Measurements from ENCODE around the gene GAPT.

The GAPT gene

DNA sequence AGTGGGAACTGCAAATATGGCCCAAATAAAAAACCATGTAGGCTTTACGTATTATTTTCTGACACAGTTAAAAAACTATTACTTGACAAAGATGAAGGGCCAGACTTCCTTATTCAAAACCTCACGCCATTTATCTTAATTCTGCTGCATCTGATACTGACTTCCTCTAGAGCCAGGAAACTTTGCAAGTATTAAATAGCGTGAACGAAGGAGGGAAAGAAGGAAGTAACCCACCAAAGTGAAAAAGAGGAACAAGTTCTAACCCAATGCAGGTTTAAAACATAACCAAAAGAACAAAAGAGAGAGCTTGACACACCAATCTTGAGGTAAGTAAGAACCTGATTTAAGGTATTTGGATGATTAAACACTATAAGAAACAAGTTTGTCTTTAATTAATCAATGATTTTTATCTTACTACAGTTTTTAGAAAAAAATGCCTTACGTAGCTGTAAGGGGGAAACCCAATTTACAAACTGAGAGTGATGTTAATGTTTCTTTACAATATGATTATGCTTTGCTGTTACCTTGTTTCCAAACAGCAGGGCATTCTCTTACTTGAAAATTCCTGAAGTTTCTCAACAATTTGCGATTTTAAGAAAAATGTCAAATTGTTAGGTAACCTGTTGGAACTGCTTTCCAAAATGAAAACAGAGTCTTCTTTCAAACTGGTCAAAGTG lies at the start of gene GAPT:
TSS of gene GAPT (plus strand) at position 220 of the 677 bp plus-strand sequence. CDS start 3,102 bp downstream, outside the sequence.
- no peak for DNase-seq (ENCODE audit: low read depth in 2 of 2)

DNA sequence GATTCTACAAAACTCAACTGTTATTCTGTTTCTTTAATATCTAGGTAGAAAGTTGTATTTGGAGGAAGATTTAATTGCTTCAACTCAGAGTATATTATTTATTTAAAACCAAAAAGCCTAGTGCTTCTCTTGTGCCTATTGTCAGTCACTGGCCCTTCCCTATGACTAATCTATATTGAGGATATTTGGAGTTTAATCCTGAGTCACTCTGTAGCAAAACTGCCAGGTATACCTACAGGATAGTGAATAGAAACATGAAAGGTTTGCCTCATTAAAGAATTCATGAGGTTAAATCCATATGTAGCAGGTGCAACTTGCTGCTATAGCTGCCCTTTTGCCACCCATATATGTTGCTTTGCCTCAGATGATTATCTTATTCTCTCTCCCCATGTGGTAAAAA lies 46.4 kb upstream of the GAPT start:
- DNase-seq (ENCODE audit: low read depth in 2 of 2): no peak

DNA sequence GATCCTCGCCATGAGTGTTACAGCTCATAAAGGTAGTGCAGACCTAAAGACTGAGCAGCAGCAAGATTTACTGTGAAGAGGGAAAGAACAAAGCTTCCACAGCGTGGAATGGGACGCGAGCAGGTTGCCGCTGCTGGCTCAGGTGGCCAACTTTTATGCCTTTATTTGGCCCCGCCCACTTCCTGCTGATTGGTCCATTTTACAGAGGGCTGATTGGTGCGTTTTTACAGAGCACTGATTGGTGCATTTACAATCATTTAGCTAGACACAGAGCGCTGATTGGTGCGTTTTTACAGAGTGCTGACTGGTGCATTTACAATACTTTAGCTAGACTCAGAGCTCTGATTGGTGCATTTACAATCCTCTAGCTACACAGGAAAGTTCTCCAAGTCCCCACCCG lies 45.2 kb upstream of the GAPT start:
- DNase-seq (ENCODE audit: low read depth in 2 of 2): no peak

DNA sequence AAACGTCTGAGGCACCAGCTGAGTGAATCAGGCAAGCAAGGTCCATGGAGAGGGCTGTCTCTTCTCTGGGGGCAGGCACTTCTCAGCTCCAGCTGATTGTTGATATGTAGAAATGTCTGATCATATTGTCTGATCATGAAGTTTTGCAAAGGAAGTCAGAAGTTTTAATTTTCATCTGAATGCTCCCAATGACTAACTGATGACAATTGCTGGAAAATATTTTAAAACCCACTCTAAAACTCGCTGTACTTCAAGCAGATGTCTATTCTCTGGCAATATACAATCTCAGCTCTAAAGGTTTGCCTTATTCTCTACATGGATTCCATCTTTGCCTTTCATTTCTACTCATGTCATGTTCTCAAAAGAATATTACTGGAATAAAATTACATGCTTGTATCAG lies 44.0 kb upstream of the GAPT start:
- no peak for DNase-seq (ENCODE audit: low read depth in 2 of 2)

DNA sequence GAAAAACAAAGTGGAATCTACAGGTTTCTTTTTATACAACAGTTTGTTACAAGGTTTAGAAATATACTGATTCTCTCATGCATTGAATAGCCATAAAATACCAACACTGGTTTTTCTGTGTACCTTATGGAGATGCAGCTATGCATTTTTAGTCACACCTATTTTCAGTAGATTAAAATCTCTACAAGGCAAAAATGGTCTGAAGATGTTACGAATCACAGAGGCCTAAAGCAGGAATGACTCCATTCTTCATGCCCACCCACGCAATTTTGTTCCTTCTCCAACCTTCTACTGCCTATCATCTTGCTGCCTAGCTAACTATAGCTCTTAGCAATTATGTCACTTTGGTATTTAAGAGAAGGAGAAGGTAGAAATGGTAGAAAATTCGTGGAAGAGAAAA lies 41.2 kb upstream of the GAPT start:
- no peak for DNase-seq (ENCODE audit: low read depth in 2 of 2)

DNA sequence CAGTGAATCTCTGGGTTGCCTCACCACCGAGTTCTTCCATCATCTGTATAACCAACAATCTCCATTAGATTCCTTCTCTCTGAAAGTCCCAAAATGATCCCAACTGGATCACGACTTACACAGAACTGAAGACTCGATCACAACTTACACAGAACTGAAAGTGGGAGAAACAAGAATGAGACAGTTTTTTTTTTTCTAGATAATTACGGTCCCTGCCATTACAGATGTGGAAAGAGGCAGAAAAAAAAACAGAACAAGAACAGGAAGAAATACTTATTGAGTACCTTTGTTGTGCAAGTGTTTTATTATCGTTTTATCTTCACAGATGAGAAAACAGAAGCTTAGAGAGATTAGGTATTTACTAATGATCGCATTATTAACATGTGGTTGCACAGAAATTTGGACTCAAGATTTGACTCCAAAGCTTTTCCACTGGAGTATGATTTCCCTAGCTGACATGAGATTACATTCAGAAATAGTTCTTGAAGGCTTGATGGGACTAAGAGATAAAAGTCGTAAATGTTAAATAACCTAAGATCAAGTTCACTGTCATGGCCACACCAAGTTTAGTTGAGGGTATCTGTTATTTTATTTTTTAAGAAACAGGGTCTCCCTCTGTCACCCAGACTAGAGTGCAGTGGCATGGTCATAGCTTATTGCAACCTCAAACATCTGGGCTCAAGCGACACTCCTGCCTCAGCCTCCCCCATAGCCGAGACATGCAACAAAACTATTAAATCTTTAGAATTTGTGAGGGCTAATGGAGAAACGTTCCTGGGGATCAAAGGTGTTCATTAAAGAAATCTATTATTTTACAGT lies 40.2 kb upstream of the GAPT start:
- DNase-seq (ENCODE audit: low read depth in 2 of 2): no peak

DNA sequence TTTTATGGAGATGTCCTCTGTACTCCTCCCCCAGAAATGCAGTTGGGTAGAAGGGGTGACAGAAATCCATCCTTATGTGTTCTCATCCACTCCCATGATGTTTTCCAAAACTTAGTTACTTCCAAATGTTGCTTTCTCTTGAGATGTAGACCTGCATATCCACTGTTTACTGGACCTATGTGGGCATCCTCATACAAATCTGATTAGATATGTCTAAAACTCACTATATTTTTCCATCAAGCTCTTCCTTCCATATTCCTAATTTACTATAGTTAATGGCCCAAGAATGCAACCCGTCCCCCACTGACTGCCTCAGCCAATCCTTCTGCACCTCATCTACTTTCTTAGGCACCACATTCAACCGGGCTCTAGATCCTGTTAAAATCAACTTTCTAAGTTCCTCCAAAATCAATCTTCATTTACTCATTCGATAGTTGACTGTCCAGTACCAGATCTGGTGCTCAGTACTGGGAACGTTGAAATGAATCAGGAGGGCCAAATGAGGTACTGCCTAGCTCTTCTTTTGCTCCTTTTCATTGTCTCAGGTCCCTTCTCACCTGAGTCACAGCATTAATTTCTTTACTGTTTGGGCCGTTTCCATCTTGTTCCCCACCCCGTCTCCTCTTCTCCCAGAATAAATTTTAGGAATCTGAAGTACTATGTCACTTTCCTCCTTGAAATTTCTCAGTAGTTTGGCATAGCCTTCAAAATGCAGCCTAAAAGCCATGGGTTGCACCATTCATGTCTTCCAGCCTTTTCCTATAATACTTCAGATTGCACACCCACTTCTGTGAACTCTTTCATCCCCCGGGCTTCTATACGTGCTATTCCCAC lies 39.3 kb upstream of the GAPT start:
- no peak for DNase-seq (ENCODE audit: low read depth in 2 of 2)

DNA sequence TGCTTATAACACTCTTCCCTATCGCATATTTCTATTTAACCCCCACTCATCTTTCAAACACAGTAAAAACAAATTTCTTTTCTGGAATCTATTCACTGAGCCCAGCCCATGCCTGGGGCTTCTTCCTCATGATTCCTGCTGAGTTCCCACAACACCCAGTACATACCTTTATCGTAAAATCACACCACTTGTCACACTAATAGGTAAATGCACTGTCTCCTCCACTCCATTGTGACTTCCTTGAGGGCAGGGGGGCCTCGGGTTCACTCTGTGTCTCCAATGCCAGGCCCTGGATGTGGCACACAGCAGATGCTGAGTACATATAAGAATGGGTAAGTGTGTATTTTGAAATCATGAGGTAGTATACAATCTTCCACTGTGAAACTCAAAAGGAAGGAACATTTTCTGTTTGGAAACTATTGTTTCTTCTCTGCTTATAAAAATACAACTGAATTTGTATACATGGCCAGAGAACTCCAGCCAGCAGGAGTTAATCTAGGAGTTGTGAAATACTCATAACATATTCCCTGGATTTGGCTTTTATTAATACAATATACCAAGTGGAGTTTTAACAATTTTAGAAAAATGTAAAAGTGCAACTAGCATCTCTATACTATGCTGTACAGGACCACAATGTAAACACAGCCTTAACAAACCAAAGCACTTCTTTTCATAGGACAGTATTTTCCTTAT lies 38.5 kb upstream of the GAPT start:
- no peak for DNase-seq (ENCODE audit: low read depth in 2 of 2)

DNA sequence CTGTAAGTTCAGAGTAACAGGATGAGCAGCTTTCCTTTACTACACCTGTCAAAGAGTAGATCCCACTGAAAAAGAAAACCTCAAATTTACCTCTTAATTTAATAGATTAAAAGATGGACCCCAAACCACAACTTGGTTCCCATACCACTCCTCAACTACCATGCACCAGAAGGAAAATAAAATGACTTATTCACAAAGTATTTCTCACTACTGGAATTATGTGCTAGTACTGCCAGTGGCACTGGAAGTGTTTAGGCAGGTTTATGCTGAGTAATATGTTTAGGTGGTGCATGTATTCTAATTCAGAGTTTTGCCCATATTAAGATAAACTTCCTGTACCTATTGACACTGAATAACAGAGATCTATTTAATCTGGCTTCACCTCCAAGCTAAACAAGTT lies 37.9 kb upstream of the GAPT start:
- no peak for DNase-seq (ENCODE audit: low read depth in 2 of 2)

DNA sequence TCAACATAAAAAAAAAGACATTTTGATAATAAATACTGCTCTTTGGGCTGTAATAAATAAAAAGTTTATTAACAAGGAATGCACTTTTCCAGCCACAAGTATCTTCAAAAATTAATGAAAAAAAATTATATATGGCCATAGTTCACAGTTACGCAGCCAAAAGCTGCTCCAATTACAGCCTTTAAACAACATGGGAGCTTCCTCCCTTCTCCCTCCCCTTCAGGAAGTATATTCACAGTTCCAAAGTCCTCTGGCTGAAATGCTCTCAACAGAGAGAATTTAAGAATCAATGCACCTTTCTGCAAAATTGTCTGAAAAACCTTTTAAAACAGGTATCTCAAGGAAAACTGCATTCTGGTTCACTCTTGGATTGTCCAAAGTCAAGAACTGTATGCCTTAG lies 37.2 kb upstream of the GAPT start:
- DNase-seq (ENCODE audit: low read depth in 2 of 2): no peak

DNA sequence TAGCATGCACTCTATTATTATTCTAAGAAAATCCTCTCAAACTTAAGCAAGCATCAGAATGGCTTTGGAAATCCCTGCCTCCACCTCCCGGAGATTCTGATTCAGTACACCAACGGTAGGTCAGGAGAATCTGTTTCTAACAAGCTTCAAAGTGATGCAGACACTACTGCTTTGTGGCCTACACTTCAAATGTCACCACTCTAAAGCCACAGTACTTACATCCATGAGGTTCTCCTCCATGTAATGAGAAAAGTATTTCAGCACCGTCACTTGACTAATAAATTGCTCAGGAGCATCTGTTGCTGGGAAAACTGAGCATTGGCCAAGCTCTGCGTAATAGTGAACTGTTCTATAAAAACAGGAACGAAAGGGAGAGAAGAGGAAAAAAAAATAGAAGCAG lies 36.2 kb upstream of the GAPT start:
- DNase-seq (ENCODE audit: low read depth in 2 of 2): no peak

DNA sequence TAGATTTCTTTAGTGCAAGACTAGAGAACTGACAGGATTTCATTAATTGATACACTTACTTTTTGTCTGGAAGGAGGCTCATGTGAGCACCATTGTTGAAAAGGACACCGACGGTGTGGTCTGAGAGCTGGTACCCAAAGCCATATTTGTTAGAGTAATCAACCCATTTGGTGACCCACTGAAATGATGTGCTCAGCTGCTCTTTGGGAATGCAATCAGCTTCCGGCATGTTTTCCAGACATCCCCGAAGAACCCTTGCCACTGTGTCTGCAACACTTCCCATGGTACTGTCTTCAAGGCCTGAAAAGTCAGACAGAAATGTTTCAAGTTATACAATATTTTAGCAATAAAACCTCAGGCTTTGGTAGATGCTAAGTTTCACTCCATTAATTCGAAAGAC lies 35.8 kb upstream of the GAPT start:
- DNase-seq (ENCODE audit: low read depth in 2 of 2): no peak

DNA sequence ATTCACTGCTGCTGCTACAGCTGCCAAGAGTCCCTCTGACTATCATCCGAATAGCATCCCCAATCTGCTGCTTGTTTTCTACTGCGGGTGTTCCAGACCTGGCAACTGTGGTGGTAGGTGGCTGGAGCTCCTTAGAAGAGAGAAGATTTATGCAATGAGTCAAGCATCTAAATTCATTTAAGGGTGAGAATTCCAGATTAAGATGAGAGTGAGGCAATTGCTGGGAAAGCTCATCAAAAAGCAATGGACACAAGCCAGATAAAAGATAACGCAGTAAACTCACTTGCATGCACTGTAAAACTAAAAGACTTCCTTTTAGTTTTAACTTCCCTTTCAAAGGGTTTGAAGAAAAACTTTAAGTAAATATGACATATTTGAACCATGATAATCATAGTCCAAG lies 35.2 kb upstream of the GAPT start:
- DNase-seq (ENCODE audit: low read depth in 2 of 2): no peak

DNA sequence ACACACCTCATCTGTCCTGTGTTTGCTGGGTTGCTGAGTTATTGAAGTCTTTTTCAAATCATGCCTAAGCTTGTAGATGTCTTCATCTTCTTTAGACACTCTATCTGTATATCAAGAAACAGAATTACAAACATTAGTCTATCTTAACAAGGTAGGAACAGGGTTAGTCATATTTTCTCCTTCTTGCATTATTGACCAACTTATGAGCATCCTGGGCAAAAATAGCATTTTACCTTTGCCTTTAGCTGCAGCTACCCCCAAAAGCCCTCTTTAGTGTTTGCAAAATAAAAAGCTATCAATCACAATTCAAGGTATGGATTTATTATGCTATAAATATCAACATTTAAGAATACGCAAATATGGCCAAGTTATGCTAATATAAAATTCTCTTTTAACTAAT lies 34.7 kb upstream of the GAPT start:
- DNase-seq (ENCODE audit: low read depth in 2 of 2): no peak

DNA sequence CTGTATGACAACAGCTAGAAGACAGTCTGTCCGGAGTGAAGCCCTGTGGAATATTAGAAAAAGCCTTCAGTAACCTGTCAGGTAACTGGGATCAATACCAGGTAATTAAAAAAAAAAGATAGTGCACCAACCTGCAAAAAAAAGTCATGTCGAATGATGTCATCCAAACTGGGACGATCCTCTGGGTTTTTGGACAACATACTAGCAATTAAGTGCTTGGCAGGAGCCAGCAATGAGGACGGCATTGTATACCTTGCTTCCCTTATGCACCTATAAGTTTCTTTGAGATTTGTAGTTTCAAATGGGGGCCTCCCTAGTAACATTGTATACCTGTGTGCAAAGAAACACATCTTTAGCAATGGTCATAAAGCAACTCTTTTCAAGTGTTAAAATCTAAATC lies 34.2 kb upstream of the GAPT start:
- DNase-seq (ENCODE audit: low read depth in 2 of 2): no peak

DNA sequence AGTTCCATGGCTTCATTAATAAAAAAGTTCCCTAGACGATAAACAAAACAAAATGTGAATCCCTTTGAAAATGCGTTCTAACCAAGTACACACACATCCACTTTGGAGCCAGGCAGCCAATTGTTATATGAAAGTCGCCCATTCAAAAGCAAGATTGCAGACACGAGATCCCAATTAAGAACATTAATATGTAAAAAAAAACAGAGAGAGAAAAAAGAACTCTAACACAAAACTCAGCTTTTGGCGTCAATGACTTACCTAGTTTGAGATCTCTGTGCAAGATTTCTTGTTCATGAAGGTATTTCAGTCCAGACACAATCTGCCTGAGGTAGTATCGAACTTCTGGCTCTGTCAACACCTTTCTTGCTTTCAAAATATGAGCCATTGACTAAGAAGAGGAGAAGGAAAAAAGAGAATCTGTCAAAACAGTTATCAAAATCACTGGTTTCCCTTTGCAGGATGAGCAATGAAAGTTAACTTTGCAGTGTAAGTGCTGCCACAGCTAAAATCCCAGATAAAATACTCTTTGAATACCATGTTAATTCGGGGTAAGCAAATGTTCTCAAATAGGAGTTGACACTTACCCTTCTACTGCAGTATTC lies 33.0 kb upstream of the GAPT start:
- DNase-seq (ENCODE audit: low read depth in 2 of 2): no peak

DNA sequence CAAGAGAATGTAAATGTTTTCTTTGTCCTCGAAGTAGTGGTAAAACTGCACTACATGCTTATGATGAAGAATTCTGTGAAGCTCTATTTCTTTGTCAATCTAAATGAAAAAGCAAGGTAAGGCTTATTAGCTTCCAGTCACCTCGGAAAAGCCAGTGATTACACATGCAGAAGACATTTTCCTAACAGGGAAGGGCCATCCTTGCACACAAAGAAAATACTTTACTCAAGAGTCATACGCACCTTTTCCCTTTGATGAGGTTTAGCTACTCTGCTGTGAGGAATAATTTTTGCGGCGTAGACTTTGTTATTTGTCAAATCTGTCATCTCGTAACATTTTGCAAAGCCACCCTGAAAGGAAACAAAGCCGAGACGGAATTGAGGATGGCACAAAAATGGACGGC lies 32.5 kb upstream of the GAPT start:
- DNase-seq (ENCODE audit: low read depth in 2 of 2): no peak

DNA sequence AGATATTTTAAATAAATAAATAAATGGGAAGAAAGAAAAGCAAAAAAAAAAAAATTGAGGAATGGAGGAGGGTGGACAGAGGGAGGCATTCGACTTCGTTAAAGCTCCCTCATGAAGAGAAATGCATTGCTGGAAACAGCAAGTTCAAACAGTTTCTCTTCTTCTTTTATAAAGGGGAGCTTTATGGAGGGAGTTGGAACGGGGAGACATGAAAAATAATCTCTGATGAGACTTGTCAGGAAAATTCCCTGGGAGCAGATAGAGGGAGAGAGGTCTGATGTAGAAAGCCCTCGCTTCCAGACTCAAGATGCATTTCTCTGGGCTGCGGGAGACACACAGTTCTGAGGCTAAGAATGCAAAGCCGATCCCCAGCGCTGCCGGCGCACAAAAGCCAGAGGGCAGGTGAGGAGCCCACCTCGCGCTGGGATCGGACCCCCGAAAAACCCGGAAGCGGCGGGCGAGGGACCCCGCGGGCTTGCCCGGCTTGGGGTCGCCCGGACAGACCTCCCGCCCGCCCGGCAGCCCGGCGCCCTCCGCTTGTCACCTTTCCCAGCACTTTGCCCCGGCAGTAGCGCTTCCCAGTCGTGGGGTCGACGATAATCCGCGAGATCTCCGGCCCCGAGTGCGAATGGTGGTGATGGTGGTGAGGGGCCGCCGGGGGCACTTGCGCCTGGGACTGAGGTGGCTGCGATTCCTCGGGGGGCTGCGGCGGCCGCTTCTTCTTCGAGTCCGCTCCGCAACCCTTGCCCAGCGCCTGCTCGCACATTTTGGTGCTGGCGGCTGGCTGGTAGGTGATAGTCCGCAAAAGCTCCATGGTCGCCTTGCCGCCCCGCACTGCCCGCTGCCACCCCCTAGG lies 31.9 kb upstream of the GAPT start:
- no peak for DNase-seq (ENCODE audit: low read depth in 2 of 2)

DNA sequence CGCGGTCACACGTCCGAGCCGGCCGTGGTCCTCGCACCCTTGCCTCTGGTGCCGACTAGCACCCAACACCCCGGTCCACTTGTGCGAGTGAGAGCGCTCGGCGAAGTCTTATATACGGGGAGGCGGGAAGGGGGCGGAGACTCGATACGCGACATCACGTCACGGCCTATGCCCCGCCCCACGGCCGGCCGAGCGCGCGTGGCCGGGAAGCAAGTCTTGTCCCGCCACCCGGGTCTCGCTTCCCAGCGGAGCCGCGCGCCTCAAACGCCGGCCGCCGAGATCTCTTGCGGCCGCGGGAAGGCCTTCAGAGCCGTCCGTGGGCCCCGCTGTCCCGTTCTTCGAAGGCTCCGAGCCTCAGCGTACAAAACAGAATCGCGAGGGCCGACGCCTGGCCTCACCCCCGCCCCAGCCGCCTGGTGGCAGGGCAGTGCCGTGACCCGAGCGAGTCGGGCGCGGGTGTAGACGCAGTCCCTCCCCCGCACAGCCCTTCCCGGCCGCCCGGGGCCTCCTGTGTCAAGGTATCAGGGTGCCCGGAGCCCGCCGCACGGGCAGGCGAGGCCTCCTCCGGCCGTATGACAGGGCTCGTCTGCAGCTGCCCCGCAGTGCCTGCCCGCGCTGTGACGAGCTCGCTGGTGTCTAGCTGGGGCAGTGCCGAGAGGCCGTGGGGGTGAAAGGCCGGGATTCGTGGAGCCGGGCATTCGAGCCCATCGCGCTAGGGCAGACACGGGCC lies 31.1 kb upstream of the GAPT start, which contains the start of gene PLK2:
TSS of gene PLK2 (minus strand) at position 85 of the 730 bp plus-strand sequence. CDS start 127 bp downstream, outside the sequence.
- peak; percentile 69 to 73 for DNase-seq (ENCODE audit: low read depth in 2 of 2)

Data from stimulated activated CD8-positive, alpha-beta memory T cell treated with anti-CD3 and anti-CD28 coated beads, Interleukin-2, amount 100 ng/mL, for 48 hours (primary cell).